Natural killer cell (primary cell): ENCODE data around the gene CFAP299. TPM values are rescaled to one million over a fixed set of nuclear protein-coding genes. Genes with fewer than 3 reads are reported as not detected.

Source experiments
- ATAC-seq, 3 donors: fragments of 150-1000 bp in 2 of 3; fragments of 200-7000 bp in 1 of 3; cut with Tn5 transposase; 1 replicate in 1 of 3; 2 replicates in 2 of 3; pipeline ENCODE4 v1.10.0; 2021; ENCODE audit warnings: mild to moderate bottlenecking in 2 of 3, moderate library complexity in 2 of 3
- DNase-seq, 2 donors: peaks; one replicate each; pipeline versions ENCODE4 v3.0.0 to v3.0.0-alpha.2; 2013 to 2021; ENCODE audit warnings: mixed read lengths in 1 of 2
- H3K27ac ChIP-seq: one replicate; pipeline ENCODE4 v1.5.1; 2013; ENCODE audit warnings: mild to moderate bottlenecking, low read length
- H3K27me3 ChIP-seq: one replicate; pipeline ENCODE4 v1.6.1; 2013; ENCODE audit warnings: low read length; ENCODE audit not compliant: control insufficient read depth, insufficient read depth
- H3K36me3 ChIP-seq: one replicate; pipeline ENCODE4 v1.6.1; 2013; ENCODE audit warnings: low read length; ENCODE audit not compliant: control insufficient read depth, insufficient read depth
- H3K4me1 ChIP-seq: one replicate; pipeline ENCODE4 v1.6.1; 2013; ENCODE audit warnings: low read length; ENCODE audit not compliant: control insufficient read depth, insufficient read depth
- H3K4me3 ChIP-seq: one replicate; pipeline ENCODE4 v1.5.1; 2013; ENCODE audit warnings: low read length
- H3K9me3 ChIP-seq: one replicate; pipeline ENCODE4 v1.6.1; 2013; ENCODE audit warnings: low read length; ENCODE audit not compliant: control insufficient read depth, insufficient read depth
- H3K27ac Mint-ChIP-seq, 2 donors: one replicate each; pipeline ENCODE4 v1.8.0; 2022; ENCODE audit warnings: mild to moderate bottlenecking in 2 of 2, mixed read lengths in 2 of 2, moderate library complexity in 1 of 2
- H3K27me3 Mint-ChIP-seq, 2 donors: one replicate each; pipeline ENCODE4 v1.8.0; 2022; ENCODE audit warnings: low read depth in 2 of 2, mixed read lengths in 2 of 2
- H3K36me3 Mint-ChIP-seq: one replicate; pipeline ENCODE4 v1.8.0; 2022; ENCODE audit warnings: mixed read lengths
- H3K4me1 Mint-ChIP-seq, 2 donors: one replicate each; pipeline ENCODE4 v1.8.0; 2022; ENCODE audit warnings: mixed read lengths in 2 of 2
- H3K4me3 Mint-ChIP-seq: one replicate; pipeline ENCODE4 v1.8.0; 2022; ENCODE audit warnings: mild to moderate bottlenecking, moderate library complexity, mixed read lengths
- H3K9me3 Mint-ChIP-seq, 2 donors: one replicate each; pipeline ENCODE4 v1.8.0; 2022; ENCODE audit warnings: mixed read lengths in 2 of 2
- CTCF ChIP-seq: fragments of 200-600 bp; IDR thresholded peaks from one replicate; pipeline ENCODE4 v1.8.0; 2022; ENCODE audit warnings: antibody characterized with exemption
- WGBS: methylation state at CpG from one replicate; pipeline ENCODE4 v1.1.7; 2013; ENCODE audit warnings: missing lambda C conversion rate; ENCODE audit not compliant: insufficient coverage; 5-methylcytosine and 5-hydroxymethylcytosine counted together
- intact Hi-C: fragments of 100-400 bp; cut with micrococcal nuclease; formaldehyde crosslinking; loops from one replicate; pipeline ENCODE4 v1.14.2; 2022
- total RNA-seq, 4 donors: library from RNA; stranded (reverse); fragments of 120-200 nt in 1 of 4; gene quantifications; one replicate each; pipeline versions ENCODE4 v1.2.3 to v1.2.4, GENCODE V29; 2013 to 2022

Gene CFAP299
- total RNA-seq, 3 donors from 2014 or later (not counting 1 experiment from before 2014, with no cell fraction given), result not detected

- ATAC-seq, result peak in 2 of 3 donors; percentile 40 to 55
- H3K27me3 ChIP-seq, result no peaks in the 10 kb centered on the region
- H3K4me3 ChIP-seq, result peak overlapping the region; percentile 17
- Mint-ChIP-seq H3K4me3 (peak overlapping the region; percentile 87), H3K36me3 (no peaks in the 10 kb centered on the region), H3K27ac (peak overlapping the region; percentile 72 to 83), H3K27me3 (peaks cover 0 to 2% of the 10 kb centered on the region in 2 donors), H3K4me1 (peaks cover 10 to 17% of the 10 kb centered on the region in 2 donors), H3K9me3 (peaks cover 0 to 5% of the 10 kb centered on the region in 2 donors)
- 6% methylated on average over 2 of the region's 2 CpGs for WGBS
- no peak for TF ChIP-seq CTCF
- peak overlapping the region; percentile 23 for H3K27ac ChIP-seq
- H3K4me1 ChIP-seq, result no peaks in the 10 kb centered on the region
- H3K9me3 ChIP-seq, result no peaks in the 10 kb centered on the region
- no peaks in the 10 kb centered on the region for H3K36me3 ChIP-seq
- DNase-seq, result peak in 1 of 2 donors; percentile 33
- intact Hi-C loops, result no loop called here
These were observed 127.1 kb downstream of the CFAP299 start for GRCh38 chr4:80462621-80463091.

GRCh38 chr4:80463509-80463908, 128.0 kb downstream of the CFAP299 start:
- peaks cover 10 to 17% of the 10 kb centered on the region in 2 donors for H3K4me1 Mint-ChIP-seq
- DNase-seq, result no peak
- no peak for ATAC-seq

GRCh38 chr4:80465238-80465637, 129.7 kb downstream of the CFAP299 start:
- H3K27ac ChIP-seq, result no peak overlapping the region
- peaks cover 0 to 2% of the 10 kb centered on the region in 2 donors for H3K27me3 Mint-ChIP-seq
- no peaks in the 10 kb centered on the region for H3K27me3 ChIP-seq
- H3K9me3 ChIP-seq, result no peaks in the 10 kb centered on the region
- peaks cover 10 to 17% of the 10 kb centered on the region in 2 donors for H3K4me1 Mint-ChIP-seq
- no peak for DNase-seq
- no peak overlapping the region for H3K4me3 ChIP-seq
- no peaks in the 10 kb centered on the region for H3K36me3 ChIP-seq
- WGBS, result no CpG with 5 or more reads among the region's 1 CpG
- TF ChIP-seq CTCF, result no peak
- intact Hi-C loops, result no loop called here
- peaks cover 0 to 5% of the 10 kb centered on the region in 2 donors for H3K9me3 Mint-ChIP-seq
- H3K4me3 Mint-ChIP-seq, result no peak overlapping the region
- no peaks in the 10 kb centered on the region for H3K36me3 Mint-ChIP-seq
- H3K27ac Mint-ChIP-seq, result no peak overlapping the region
- no peak for ATAC-seq
- H3K4me1 ChIP-seq, result no peaks in the 10 kb centered on the region

More at GRCh38 chr4:80463509-80463908, 128.0 kb downstream of the CFAP299 start:
- no peak for TF ChIP-seq CTCF
- no peaks in the 10 kb centered on the region for H3K4me1 ChIP-seq
- Mint-ChIP-seq H3K4me3 (peak overlapping the region; percentile 42), H3K36me3 (no peaks in the 10 kb centered on the region), H3K27ac (peak overlapping the region in 1 of 2 donors; percentile 83), H3K27me3 (peaks cover 0 to 2% of the 10 kb centered on the region in 2 donors), H3K9me3 (peaks cover 0 to 5% of the 10 kb centered on the region in 2 donors)
- WGBS, result 69% methylated on average over 4 of the region's 4 CpGs
- no peaks in the 10 kb centered on the region for H3K36me3 ChIP-seq
- H3K27ac ChIP-seq, result no peak overlapping the region
- H3K4me3 ChIP-seq, result no peak overlapping the region
- intact Hi-C loops, result no loop called here
- no peaks in the 10 kb centered on the region for H3K27me3 ChIP-seq
- no peaks in the 10 kb centered on the region for H3K9me3 ChIP-seq

GRCh38 chr4:80465736-80466135, 130.2 kb downstream of the CFAP299 start:
- Histone ChIP-seq H3K27ac (no peak overlapping the region), H3K4me1 (no peaks in the 10 kb centered on the region), H3K9me3 (no peaks in the 10 kb centered on the region), H3K36me3 (no peaks in the 10 kb centered on the region), H3K4me3 (no peak overlapping the region), H3K27me3 (no peaks in the 10 kb centered on the region)
- no peak for DNase-seq
- no peaks in the 10 kb centered on the region for H3K36me3 Mint-ChIP-seq
- intact Hi-C loops, result no loop called here
- TF ChIP-seq CTCF, result no peak
- H3K27ac Mint-ChIP-seq, result no peak overlapping the region
- peaks cover 0 to 5% of the 10 kb centered on the region in 2 donors for H3K9me3 Mint-ChIP-seq
- no peak for ATAC-seq
- H3K27me3 Mint-ChIP-seq, result peaks cover 0 to 2% of the 10 kb centered on the region in 2 donors
- H3K4me3 Mint-ChIP-seq, result no peak overlapping the region
- 100% methylated on average over 3 of the region's 3 CpGs for WGBS
- peaks cover 10 to 17% of the 10 kb centered on the region in 2 donors for H3K4me1 Mint-ChIP-seq
